Measurements from ENCODE around the gene SLC29A3. TPM values are rescaled to one million over a fixed set of nuclear protein-coding genes. Genes with fewer than 3 reads are reported as not detected.

SLC29A3 gene
- total and polyA plus RNA-seq, 2 donors: 2.5 to 5.6 TPM

DNA sequence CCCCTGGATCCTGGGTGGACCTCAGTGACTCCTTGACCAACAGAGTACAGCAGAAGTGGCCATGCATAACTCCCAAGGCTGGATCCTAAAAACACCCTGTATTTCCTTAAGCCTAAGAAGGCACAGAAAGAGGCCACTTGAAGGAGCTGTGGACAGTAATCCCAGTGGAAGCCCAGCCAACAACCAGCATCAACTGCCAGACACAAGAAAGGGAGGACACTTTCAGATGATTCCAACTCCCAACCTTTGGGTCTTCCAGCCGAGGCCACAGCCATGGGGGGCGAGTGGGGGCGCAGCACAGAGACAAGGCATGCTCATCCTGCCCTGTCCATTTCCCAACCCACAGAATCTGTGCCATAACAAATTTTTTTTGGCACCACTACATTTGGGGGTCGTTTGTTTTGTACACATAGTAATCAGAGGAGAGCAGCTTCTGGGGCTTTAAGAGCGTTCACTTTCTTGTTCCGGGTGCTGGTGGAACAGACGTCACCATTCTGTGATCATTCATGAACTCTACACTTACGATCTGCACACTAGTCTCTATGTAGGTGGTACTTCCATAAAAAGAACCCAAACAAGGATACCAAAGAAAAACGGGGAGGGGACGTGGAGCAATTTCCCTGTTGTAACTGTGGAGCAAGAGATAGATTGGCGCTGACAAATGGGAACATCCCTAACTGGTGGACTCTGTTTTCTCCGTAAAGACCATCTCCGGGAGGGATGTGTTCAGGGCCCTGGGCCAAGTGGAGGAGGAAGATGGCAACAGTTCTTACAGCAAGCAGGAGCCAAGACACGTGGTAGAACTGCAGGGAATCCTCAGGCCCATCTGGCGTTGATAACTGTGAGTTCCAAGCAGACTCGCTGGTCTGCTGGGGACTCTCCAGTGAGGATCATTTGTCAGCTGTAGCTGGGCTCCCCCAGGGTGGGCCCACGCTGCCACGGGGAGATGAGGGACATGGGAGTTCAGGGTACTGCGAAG lies 6.0 kb upstream of the SLC29A3 start:
- no peak overlapping the region for H3K4me3 ChIP-seq (ENCODE audit: low read length in 2 of 2)
- H3K4me1 ChIP-seq (ENCODE audit: control insufficient read depth in 2 of 2, insufficient read depth in 2 of 2, low read length in 2 of 2): peaks cover 0 to 30% of the 10 kb centered on the region in 2 donors
- no peaks in the 10 kb centered on the region for H3K9me3 ChIP-seq (ENCODE audit: control insufficient read depth in 2 of 2, insufficient read depth in 1 of 2, low read length in 1 of 2)
- H3K36me3 ChIP-seq (ENCODE audit: control insufficient read depth in 2 of 2, insufficient read depth in 2 of 2, low read length in 1 of 2): no peaks in the 10 kb centered on the region
- H3K27ac ChIP-seq (ENCODE audit: low read depth in 1 of 2, low read length in 1 of 2): no peak overlapping the region
- DNase-seq (ENCODE audit: low read depth in 6 of 9, low spot score in 9 of 9): no peak
- 88% methylated on average over 19 of the region's 19 CpGs for WGBS
- H3K27me3 ChIP-seq (ENCODE audit: control insufficient read depth in 2 of 2, insufficient read depth in 1 of 2, low read length in 1 of 2): peaks cover 0 to 4% of the 10 kb centered on the region in 2 donors

GRCh38 chr10:71314028-71314693 lies 4.9 kb upstream of the SLC29A3 start:
- Histone ChIP-seq H3K4me1 (ENCODE audit: control insufficient read depth in 2 of 2, insufficient read depth in 2 of 2, low read length in 2 of 2) (peaks cover 0 to 29% of the 10 kb centered on the region in 2 donors), H3K4me3 (ENCODE audit: low read length in 2 of 2) (no peak overlapping the region), H3K27me3 (ENCODE audit: control insufficient read depth in 2 of 2, insufficient read depth in 1 of 2, low read length in 1 of 2) (peaks cover 0 to 4% of the 10 kb centered on the region in 2 donors), H3K36me3 (ENCODE audit: control insufficient read depth in 2 of 2, insufficient read depth in 2 of 2, low read length in 1 of 2) (no peaks in the 10 kb centered on the region), H3K9me3 (ENCODE audit: control insufficient read depth in 2 of 2, insufficient read depth in 1 of 2, low read length in 1 of 2) (no peaks in the 10 kb centered on the region), H3K27ac (ENCODE audit: low read depth in 1 of 2, low read length in 1 of 2) (no peak overlapping the region)
- peak; percentile 29 to 69 (median 41) for DNase-seq (ENCODE audit: low read depth in 6 of 9, low spot score in 9 of 9)
- 12% methylated on average over 21 of the region's 21 CpGs for WGBS

DNA sequence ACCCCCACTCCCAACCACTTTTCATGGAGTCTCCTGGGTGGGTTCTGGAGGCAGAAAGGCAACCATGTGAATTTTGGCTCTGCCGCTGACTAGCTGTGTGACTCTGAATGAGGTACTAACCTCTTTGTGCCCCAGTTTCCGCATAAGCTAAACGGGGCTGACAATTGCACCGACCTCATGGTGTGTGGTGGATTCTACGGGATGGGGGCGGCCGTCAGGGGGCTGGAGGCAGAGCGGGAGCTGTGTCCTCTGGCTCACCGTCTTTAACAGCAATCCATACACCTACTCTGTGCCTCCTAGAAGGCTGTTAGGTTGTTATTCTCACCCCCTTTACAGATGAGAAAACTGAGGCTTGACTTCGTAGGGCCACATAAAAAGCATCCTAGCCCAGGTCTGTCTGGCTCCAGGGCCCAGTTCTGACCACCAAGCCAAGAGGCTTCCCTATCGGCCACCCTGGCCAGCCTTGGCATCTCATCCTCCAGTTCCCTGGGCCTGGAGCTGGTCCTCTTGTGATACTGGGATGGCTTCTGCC lies 4.3 kb upstream of the SLC29A3 start:
- H3K27me3 ChIP-seq (ENCODE audit: control insufficient read depth in 2 of 2, insufficient read depth in 1 of 2, low read length in 1 of 2): peaks cover 0 to 4% of the 10 kb centered on the region in 2 donors
- no peak for DNase-seq (ENCODE audit: low read depth in 6 of 9, low spot score in 9 of 9)
- no peak overlapping the region for H3K27ac ChIP-seq (ENCODE audit: low read depth in 1 of 2, low read length in 1 of 2)
- no peak overlapping the region for H3K4me3 ChIP-seq (ENCODE audit: low read length in 2 of 2)
- H3K36me3 ChIP-seq (ENCODE audit: control insufficient read depth in 2 of 2, insufficient read depth in 2 of 2, low read length in 1 of 2): no peaks in the 10 kb centered on the region
- H3K4me1 ChIP-seq (ENCODE audit: control insufficient read depth in 2 of 2, insufficient read depth in 2 of 2, low read length in 2 of 2): peaks cover 0 to 32% of the 10 kb centered on the region in 2 donors
- 90% methylated on average over 11 of the region's 11 CpGs for WGBS
- no peaks in the 10 kb centered on the region for H3K9me3 ChIP-seq (ENCODE audit: control insufficient read depth in 2 of 2, insufficient read depth in 1 of 2, low read length in 1 of 2)

DNA sequence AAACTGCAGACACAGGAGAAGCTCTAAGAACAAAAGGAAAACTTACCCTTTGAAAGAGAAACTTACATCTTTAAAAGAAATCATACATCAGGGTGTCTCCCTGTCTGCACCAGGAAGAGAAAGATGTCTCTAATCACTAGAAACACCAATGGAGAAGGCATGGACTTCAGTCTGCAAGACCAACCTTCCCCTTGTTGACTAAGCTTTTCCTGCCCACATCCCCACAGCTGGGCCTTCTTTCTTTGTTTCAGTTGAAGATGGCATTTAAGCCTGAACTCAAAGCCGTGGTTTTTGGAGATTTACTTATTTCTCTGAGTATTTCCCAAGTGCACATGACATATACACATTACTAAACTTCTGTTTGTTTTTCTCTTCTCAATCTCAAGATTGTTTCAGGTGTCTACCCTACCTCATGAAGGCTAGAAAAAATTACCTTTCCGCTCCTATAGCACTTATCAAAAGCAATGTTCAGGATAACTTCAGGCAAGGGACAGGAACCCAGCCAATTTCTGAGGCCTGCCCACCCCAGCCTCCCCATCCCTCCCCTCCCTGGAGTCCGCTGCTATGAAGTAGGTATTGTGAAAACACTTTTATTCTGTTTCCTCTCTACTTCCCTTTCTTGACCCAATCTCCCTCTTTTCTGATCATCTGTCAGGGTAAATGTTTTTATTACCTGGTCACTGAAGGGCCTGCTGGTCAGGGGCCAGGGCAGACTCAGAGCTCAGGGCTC lies 2.8 kb upstream of the SLC29A3 start:
- WGBS: 60% methylated on average over 3 of the region's 3 CpGs
- H3K27ac ChIP-seq (ENCODE audit: low read depth in 1 of 2, low read length in 1 of 2): peak overlapping the region; percentile 33 to 41
- no peaks in the 10 kb centered on the region for H3K36me3 ChIP-seq (ENCODE audit: control insufficient read depth in 2 of 2, insufficient read depth in 2 of 2, low read length in 1 of 2)
- H3K4me1 ChIP-seq (ENCODE audit: control insufficient read depth in 2 of 2, insufficient read depth in 2 of 2, low read length in 2 of 2): peaks cover 3 to 41% of the 10 kb centered on the region in 2 donors
- H3K27me3 ChIP-seq (ENCODE audit: control insufficient read depth in 2 of 2, insufficient read depth in 1 of 2, low read length in 1 of 2): peaks cover 0 to under 1% of the 10 kb centered on the region in 2 donors
- no peak overlapping the region for H3K4me3 ChIP-seq (ENCODE audit: low read length in 2 of 2)
- peak in 2 of 9 donors; percentile 15 to 30 for DNase-seq (ENCODE audit: low read depth in 6 of 9, low spot score in 9 of 9)
- H3K9me3 ChIP-seq (ENCODE audit: control insufficient read depth in 2 of 2, insufficient read depth in 1 of 2, low read length in 1 of 2): no peaks in the 10 kb centered on the region

GRCh38 chr10:71316786-71317160 lies 2.3 kb upstream of the SLC29A3 start:
- Histone ChIP-seq H3K9me3 (ENCODE audit: control insufficient read depth in 2 of 2, insufficient read depth in 1 of 2, low read length in 1 of 2) (no peaks in the 10 kb centered on the region), H3K36me3 (ENCODE audit: control insufficient read depth in 2 of 2, insufficient read depth in 2 of 2, low read length in 1 of 2) (no peaks in the 10 kb centered on the region), H3K4me3 (ENCODE audit: low read length in 2 of 2) (no peak overlapping the region), H3K27ac (ENCODE audit: low read depth in 1 of 2, low read length in 1 of 2) (no peak overlapping the region), H3K27me3 (ENCODE audit: control insufficient read depth in 2 of 2, insufficient read depth in 1 of 2, low read length in 1 of 2) (no peaks in the 10 kb centered on the region), H3K4me1 (ENCODE audit: control insufficient read depth in 2 of 2, insufficient read depth in 2 of 2, low read length in 2 of 2) (peaks cover 3 to 41% of the 10 kb centered on the region in 2 donors)
- WGBS: 82% methylated on average over 6 of the region's 6 CpGs
- no peak for DNase-seq (ENCODE audit: low read depth in 6 of 9, low spot score in 9 of 9)

GRCh38 chr10:71317739-71318138 lies 1.3 kb upstream of the SLC29A3 start:
- 92% methylated on average over 6 of the region's 6 CpGs for WGBS

DNA sequence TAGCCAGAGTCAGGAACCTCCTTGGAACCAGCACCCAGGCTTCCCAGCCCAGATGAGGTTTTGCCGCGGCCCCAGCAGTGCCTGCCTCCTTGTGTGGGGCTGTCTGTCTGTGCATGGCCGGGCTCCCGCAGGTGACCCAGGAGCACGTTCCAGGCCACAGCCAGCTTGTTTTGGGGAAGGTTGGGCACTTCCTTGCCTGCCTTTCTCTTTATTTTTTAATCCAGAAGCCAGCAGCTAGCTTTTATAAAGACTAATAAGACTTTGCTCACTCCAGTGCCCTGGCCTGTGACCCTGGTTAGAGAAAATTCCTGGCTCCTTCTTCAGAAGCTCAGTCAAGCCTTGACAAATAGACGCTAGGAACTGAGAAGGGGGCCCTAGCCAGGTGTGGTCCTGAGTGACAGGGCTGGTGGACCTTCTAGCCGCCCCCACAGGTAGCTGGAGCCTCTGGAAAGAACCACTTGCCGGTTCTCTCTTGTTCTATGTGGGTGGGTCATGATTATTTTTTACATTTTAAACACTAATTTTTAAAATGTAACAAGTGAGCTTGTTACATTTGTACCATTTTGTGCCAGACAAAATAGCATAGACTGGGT lies 837 bp downstream of the SLC29A3 start:
- no peak overlapping the region for H3K27ac ChIP-seq (ENCODE audit: low read depth in 1 of 2, low read length in 1 of 2)
- H3K4me1 ChIP-seq (ENCODE audit: control insufficient read depth in 2 of 2, insufficient read depth in 2 of 2, low read length in 2 of 2): peaks cover 3 to 36% of the 10 kb centered on the region in 2 donors

More at GRCh38 chr10:71317739-71318138, 1.3 kb upstream of the SLC29A3 start:
- H3K27ac ChIP-seq (ENCODE audit: low read depth in 1 of 2, low read length in 1 of 2): no peak overlapping the region
- H3K4me1 ChIP-seq (ENCODE audit: control insufficient read depth in 2 of 2, insufficient read depth in 2 of 2, low read length in 2 of 2): peaks cover 3 to 41% of the 10 kb centered on the region in 2 donors
- H3K9me3 ChIP-seq (ENCODE audit: control insufficient read depth in 2 of 2, insufficient read depth in 1 of 2, low read length in 1 of 2): no peaks in the 10 kb centered on the region
- no peak for DNase-seq (ENCODE audit: low read depth in 6 of 9, low spot score in 9 of 9)
- no peak overlapping the region for H3K4me3 ChIP-seq (ENCODE audit: low read length in 2 of 2)
- H3K36me3 ChIP-seq (ENCODE audit: control insufficient read depth in 2 of 2, insufficient read depth in 2 of 2, low read length in 1 of 2): no peaks in the 10 kb centered on the region
- no peaks in the 10 kb centered on the region for H3K27me3 ChIP-seq (ENCODE audit: control insufficient read depth in 2 of 2, insufficient read depth in 1 of 2, low read length in 1 of 2)

GRCh38 chr10:71320592-71320991 lies 1.5 kb downstream of the SLC29A3 start:
- no peaks in the 10 kb centered on the region for H3K9me3 ChIP-seq (ENCODE audit: control insufficient read depth in 2 of 2, insufficient read depth in 1 of 2, low read length in 1 of 2)
- no peak overlapping the region for H3K4me3 ChIP-seq (ENCODE audit: low read length in 2 of 2)
- H3K36me3 ChIP-seq (ENCODE audit: control insufficient read depth in 2 of 2, insufficient read depth in 2 of 2, low read length in 1 of 2): peaks cover 6 to 12% of the 10 kb centered on the region in 2 donors
- DNase-seq (ENCODE audit: low read depth in 6 of 9, low spot score in 9 of 9): no peak
- WGBS: 96% methylated on average over 5 of the region's 5 CpGs
- no peaks in the 10 kb centered on the region for H3K27me3 ChIP-seq (ENCODE audit: control insufficient read depth in 2 of 2, insufficient read depth in 1 of 2, low read length in 1 of 2)
- no peak overlapping the region for H3K27ac ChIP-seq (ENCODE audit: low read depth in 1 of 2, low read length in 1 of 2)
- H3K4me1 ChIP-seq (ENCODE audit: control insufficient read depth in 2 of 2, insufficient read depth in 2 of 2, low read length in 2 of 2): peaks cover 3 to 33% of the 10 kb centered on the region in 2 donors

More for the DNA sequence above, 837 bp downstream of the SLC29A3 start:
- H3K27me3 ChIP-seq (ENCODE audit: control insufficient read depth in 2 of 2, insufficient read depth in 1 of 2, low read length in 1 of 2): no peaks in the 10 kb centered on the region
- 52% methylated on average over 8 of the region's 8 CpGs for WGBS
- H3K9me3 ChIP-seq (ENCODE audit: control insufficient read depth in 2 of 2, insufficient read depth in 1 of 2, low read length in 1 of 2): no peaks in the 10 kb centered on the region
- peaks cover 5 to 6% of the 10 kb centered on the region in 2 donors for H3K36me3 ChIP-seq (ENCODE audit: control insufficient read depth in 2 of 2, insufficient read depth in 2 of 2, low read length in 1 of 2)
- no peak for DNase-seq (ENCODE audit: low read depth in 6 of 9, low spot score in 9 of 9)
- H3K4me3 ChIP-seq (ENCODE audit: low read length in 2 of 2): peak overlapping the region; percentile 60 to 81
